HG02610 (cell line): ENCODE results near the gene MAP6.

Experiments
- ATAC-seq: cut with Tn5 transposase; IDR thresholded peaks from one replicate; pipeline ENCODE4 v1.9.1; 2021; ENCODE audit warnings: mild to moderate bottlenecking, moderate library complexity; ENCODE audit not compliant: unreplicated experiment

MAP6 gene

DNA sequence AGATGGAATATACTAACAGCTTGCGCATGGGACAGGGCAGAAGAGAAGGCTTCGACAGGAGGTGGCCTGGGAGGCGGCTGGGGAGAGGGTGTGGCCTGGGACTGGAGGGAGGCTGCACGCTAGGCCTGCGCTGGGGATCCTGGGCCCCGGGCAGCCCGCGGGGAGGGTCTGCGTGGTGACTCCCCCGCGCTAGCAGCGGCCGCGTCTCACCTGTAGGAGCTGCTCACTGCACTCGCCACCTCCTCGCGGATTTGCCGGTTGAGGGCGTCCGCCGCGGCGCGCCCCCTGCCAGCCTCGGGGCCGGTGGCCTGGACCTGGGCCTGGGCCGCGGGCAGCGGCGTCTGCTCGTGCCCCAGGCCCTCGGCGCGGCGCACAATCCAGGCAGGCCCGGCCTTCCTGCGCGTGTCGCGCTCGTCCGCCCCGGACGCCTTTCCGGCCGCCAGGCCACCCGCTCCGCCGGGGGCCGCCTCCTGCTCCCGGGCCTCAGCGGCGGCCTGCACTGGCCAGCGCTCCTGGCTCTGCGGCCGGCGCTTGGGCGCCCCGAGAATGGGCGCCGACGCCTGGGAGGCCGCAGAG is 1.5 kb downstream of the MAP6 start:
- no peak for ATAC-seq

DNA sequence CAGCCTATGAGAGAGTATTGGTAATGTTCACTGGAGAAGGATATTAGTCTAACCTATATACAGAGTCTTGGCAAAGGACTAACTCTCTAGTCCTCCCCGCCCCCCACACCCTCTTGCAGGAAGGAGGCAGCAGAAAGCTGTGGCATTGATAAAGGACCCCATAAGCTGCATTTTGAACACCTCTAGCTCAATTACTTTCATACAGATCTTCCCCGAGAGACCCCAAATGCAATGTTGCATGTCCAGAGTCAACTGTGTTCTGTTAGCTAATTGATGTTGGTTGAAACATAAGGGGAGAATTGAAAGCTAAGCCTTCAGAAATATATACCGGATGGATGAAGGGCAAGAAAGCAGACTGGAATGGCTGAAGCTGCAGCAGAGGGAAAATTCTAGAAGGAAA is 2.8 kb downstream of the MAP6 start:
- ATAC-seq = no peak

DNA sequence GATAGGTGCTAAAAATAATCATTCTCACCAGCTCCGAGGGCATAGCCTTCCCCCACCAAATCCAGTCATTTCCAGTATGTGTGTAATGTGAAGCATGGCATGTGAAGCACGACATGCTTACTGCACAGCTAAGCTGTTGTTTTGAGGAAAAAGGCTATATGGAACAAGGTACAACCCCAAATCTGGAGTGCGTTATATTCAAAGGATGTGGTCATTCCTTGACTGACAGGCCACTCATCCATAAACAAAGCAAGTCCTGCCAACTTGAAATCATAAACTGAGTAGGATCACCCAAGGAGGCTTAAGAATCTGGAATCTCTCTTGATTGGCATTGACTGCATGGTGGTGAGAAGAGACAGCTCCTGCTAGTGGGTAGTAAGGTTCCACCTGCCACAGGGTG is 3.7 kb downstream of the MAP6 start:
- no peak for ATAC-seq

DNA sequence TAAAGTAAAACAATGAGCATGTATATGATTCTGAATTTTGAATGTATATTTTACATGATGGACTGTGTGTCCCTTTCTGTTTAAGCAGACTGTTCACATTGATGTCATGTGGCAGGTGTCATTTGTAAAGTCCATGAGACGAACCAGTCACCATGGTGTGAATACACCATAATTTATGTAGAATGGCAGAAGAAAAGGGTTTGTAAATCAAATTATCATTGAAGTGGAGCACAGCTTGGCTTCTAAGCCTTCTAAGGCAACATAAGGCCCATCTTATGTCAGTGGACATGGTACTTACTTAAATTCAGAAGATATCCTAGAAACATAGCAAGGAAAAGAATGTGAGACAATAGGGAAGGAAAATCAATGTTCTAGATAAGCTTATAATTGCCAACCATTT is 4.4 kb downstream of the MAP6 start:
- ATAC-seq = no peak

DNA sequence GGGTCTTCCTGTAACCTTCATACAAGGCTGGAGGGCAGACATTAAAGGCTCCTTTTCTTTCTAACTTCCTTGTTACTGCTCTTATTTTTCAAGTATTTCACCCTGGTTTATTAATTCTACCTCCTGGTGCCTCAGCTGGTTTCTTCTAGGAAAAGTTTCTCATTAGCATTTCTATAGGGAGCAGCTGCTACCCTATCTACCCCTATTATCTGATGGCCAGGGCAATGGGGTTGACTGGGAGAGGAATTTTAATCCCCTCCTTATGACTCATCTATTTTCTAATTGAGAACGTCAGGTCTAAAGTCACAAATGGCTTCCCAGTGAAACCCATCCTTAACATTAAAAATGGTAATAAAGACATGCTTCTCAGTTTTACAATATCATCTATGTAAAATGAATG is 5.0 kb downstream of the MAP6 start:
- no peak for ATAC-seq

DNA sequence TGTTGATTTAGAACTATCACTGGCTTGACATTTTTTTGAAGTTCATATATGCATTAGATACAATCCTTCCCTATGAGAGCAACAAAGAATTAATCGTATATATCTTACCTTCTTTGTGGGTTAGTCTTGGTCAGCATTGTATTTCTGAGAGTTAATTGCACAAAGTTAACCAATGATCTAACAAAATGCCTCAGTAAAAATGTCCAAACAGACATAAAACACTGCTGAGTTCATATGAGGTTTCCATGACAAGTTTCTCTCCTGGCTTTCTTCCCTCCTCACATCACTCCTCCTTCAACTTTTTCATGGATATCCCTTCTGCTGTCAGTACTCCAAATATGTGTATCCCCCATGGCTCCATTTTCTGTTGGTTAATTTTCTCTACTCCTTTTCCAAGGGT is 9.0 kb downstream of the MAP6 start:
- no peak for ATAC-seq

DNA sequence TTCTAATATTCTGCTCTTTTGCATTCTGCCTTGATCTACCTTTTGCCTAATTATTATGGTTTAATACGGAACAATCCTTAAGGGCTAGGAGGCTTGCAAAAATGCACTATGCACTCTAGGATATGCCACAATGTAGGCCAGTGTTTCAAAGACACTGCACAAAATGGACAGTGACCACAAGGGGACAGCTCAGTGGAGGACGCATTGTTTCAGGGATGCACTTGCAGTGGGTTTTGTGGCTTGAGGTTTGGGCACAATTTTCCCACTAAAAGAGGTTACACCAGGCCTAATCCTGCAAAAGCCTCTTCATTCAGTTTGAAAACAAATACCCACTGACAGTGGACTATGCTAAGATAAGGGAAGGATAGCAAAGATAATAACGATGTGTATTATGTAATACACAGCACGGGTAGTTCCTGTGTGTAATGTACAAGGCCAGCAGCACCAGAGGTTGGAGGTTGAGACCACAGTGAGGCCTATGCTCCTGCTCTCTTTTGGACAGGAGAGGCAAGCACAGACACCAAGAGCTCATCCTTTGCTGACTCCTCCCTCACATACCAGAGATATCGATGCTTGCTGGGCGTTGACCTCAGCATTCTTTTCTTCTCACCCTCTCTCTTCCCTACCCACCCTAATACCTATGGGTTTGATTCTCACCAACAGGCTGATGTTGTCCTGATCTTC is 12.7 kb downstream of the MAP6 start:
- ATAC-seq = no peak

DNA sequence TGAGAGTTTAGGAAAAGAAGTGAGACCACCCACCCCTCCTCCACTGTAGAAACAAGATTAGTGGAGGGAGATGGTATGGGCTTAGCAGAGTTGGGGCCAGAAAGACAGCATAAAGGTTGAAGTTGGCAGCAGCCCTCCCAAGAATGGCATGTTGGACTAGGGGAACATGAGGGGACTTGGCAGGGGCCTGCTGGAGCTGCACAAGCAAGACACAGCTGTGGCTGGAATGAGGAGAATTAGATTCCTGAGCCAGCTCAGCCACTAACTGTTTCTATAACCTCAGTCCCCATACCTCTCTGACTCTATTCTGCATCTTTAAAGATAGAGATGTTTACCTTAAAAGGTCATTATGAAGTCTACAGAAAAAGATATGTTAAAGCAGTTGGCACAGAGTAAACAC is 13.2 kb downstream of the MAP6 start:
- ATAC-seq = no peak

DNA sequence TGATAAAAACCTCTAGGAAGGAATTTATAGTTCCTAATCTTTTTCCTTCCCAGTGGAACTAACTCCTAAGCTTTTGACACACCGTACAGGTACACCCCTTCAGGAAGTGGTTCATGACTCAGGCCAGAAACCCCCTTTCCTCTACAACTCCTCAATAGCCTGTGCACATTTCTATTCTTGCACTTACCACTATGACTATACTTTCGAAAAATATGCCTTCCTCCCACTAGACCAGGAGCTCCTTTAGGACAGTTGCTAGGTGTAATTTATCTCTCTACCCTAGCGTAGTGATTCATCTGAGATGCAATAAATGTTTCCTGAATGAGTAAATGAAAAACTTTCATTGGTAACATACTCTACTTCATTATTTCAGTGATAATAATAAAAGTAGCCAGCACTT is 14.5 kb downstream of the MAP6 start:
- ATAC-seq = peak; percentile 95

DNA sequence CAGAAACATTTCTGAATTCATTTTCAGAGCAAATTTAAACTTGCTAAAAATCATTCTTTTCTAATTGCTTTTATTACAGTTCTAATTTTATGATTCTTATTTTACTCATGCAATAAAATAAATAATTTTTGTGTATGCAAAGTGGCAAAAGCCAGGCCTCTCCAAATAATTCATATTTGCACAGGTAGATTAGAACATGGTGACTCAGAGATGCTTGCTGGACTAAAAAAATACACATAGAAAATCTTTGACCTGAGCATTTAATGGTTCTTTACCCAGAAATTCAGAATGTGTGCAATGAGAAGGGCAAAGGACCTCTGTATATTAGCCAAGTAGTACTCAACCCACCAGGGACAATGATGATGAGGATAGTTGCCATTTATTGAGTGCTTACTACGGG is 15.3 kb downstream of the MAP6 start:
- no peak for ATAC-seq

DNA sequence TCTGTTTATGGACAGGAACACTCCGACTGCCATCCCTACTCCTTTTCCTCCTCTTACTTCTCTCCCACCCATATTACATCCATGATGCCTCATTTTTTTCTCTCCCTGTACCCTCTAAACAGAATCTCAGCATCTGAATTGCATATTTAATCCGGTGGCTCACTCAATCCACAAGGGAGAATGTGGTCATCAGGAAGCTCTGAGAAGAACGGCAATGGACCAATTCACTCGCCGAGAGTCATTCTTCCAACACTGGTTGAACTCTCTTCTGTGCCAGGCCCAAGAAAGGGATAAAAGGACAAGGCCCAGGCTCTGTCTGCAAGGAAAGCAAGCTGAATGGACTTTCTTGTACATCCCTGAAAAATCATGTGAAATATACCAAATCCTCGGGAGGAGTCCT is 15.9 kb downstream of the MAP6 start:
- no peak for ATAC-seq

DNA sequence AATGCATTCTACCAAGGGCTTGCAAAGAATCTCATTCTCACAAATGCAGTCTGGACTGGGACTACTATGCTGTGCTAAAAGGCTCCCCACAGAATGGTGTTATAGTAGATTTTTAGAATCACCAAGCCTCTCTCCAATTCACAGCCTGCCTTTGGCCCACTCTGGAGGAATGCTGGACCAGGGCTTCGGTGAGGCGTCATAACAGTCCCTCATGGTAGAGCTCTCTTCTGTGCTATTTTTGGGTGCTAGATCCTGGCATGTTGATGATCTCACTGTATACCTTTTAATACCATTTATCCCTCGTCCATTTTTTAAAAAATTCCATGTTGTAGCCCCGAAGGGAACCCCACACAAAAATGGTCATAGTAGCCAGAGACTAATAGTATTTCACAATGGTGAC is 17.6 kb downstream of the MAP6 start:
- ATAC-seq = no peak

DNA sequence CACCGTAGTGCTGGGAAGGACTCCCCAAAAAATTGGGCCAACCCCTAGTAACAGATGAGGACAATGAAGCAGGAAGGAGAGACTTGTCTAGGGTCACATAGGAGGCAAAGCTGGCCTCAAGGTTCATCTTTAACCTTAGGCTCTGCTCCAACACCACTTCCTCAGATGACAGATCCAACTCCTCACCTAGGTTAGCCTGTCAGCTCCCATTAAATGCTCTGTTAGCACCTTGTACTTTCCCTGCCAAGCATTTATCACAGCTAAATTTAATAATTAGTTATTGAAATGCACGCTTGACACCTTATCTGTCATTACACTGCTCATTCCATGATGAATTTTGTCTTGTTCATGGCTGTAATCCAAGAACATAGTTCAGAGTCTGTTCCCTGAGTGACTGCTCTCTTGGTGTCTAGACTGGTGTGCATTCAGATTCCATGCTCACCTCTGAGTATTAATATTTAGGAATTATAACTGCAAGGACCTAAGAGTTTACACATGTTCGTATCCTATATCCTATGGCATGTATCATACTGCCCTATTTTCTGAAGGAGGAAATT is 18.6 kb downstream of the MAP6 start:
- ATAC-seq = no peak

DNA sequence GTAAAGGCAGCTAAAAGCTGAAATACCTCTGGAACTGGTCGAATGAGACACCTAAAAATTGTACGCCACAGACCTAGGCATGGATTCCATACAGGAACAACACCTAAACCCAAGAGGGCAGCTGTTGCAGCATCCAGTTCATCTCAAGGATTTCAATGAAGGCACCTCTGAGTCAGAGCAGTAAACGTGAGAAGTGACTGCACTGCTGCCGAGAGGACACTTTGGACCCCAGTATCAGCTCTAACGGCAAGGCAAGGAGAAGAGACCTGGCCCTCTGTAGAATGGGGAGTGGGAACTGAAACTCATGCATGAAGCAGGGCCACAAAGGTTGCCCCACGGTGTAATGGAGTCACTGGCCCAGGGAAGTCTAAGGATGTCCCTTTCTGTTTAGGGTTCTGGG is 23.9 kb downstream of the MAP6 start:
- no peak for ATAC-seq

DNA sequence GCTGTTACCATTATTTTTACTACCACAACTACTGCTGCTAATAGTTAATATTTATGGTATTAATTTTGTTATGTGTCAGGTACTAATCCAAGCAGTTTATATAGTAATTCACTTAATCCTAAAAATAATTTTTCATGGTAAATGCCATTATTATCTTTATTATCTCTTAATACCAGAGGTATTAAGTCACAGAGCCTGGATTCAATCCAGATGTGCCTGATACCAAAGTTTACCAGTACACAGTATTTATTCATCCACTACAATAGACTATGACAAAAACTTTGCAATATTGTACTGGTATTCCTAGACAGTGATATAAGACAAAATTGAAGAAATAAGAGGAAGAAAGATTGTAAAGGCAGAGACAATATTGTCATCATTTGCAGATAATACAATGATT is 24.5 kb downstream of the MAP6 start:
- ATAC-seq = no peak

DNA sequence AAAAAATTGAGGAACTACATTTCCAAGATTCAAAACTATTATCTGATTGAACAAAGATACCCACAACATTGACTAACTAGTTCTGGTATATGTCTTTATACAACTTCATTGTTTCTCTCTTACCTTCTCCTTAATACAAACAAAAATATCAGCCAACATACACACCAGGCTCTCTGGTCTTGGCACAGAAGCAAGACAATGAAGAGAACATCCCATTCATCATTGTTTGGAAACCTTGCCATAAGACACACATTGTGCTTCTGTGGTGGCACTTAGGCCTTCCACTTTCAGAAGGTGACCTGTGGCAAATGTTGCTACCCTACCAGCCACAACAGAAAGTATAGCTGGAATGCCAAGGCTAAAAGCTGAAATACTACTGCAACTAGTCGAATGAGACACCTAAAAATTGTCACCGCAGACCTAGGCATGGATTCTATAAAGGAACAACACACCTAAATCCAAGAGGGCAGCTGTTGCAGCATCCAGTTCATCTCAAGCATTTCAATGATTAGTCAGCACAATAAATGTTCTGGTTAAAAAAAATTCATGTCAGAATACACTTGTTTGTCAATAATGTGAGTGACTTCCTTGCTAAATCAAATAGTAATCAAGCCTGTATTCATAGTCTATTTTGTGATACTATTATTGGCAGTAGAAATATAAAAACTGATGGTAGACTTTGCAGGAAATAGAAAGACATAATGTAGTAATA is 26.3 kb downstream of the MAP6 start:
- ATAC-seq = no peak

DNA sequence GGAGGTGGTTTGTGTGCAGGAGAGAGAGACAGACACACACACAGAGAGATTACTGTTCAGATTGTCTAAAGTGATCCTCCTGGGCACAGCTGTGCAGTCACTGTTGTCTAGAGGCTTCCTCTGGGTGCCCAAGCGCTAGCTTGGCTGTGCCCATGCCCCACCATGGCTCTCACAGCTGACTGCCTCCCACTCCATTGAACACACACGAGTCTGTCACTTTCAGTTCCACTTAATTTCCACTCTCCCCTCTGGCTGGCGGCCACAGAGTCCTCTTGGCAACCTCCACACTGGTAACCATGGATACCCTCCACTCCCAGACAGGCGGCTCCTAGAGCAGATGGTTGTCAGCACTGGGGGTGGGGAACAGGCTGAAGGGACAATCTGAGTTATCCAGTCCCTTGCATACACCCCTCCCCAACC is 29.1 kb downstream of the MAP6 start:
- no peak for ATAC-seq

DNA sequence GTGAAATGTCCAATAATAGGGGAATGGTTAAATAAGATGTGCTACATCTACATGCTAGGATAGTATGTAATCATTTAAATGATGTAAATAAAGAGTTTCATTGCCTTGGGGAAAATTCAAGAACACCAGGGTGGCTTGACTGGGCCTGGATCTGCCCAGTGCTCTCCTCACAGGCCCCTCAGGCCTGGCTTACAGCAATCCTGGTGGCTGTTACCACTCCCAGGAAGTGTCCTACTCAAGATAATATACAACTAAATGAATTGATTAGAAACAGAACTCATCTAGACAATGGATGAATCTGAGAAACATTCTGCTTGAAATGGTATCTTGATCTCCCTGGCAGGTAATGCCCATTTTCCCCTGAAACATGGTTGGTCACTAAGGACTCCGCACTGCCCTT is 30.8 kb downstream of the MAP6 start:
- no peak for ATAC-seq

DNA sequence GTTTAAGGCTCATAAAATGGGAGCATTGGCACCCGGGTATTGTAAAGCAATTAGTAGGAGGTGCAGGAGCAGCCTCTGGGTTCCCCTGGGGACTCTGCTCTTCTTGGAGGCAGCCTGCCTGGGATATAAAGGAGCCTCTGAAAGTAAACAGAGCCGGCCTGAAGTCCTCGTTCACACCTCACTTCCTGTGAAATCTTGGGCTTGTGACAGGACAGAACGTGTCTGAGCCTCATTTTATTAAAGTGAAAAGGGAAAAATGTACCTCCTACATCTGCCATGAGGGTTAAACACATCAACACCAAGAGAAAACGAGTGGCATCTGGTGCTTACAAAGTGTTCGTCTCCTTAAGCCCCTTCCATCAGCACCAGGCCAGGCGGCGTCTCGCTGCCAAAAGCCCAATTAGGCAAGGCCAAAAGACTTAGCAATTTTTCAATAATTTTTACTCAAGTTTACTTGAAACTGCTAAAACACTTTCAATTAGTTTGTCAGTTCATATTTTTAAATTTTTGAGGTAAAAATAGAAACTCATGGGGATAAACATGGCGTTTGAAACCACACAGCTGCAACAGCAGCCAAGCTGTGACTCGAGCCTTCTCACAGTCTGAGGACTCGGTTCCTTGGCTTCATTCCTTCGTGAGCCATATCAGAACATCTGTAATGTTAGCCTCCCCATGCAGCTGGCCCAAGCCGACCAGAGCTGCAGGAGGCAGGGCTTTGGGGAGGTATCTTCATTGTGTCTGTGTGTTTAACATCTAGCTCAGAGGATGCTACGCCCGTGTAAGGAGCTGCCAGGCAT is 33.6 kb downstream of the MAP6 start:
- ATAC-seq = no peak

DNA sequence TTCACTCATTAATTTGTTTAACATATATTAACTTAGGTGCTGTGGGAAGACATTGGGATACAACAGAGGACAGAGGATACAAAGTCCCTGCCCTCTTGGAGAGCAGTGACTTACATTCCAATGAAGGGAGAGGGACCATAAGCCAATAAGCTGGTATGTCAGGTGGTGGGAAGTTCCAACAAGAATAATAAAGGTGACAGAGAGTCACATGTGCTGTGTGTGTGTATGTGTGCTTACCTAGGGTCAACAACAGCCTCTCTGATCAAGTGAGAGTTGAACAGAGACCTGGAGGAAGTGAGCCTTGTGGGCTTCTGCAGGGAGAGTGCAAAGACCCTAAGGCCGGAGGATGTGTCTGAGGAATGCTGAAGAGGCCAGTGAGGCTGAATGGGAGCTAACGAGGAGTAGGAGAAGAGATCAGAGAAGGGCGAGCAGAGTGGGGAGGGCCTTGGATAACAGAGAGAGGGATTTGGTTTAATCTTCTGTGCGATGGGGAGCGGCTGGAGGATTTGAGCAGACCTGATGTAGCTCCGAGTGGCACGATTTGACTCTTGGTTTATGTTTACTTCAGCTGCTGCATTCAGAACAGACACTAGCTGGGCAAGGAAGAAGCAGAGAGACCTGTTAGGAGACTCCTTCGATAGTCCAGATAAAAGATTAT is 35.3 kb downstream of the MAP6 start:
- no peak for ATAC-seq

DNA sequence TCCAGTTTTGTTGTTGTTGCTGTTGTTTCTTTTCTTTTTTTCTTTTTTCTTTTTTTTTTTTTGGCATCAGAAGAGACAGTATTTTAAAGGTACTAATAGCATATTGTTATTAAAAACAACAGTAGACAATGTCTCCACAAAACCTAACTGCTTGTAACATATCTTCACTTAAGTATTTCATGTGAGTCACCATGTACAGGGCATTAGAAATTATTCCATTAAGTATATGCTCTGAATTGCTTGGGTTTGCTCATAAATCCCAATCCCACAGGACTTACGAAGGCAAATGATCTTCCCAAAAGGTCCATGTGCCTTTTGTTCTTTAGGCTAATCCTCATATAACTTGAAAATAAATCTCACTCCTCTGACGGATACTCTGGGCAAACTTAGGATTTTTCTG is 35.9 kb downstream of the MAP6 start:
- ATAC-seq = no peak
